ENCODE measurements around the gene USPL1. TPM values are rescaled to one million over a fixed set of nuclear protein-coding genes. Genes with fewer than 3 reads are reported as not detected.

Gene USPL1
- total and polyA plus RNA-seq, 2 of the 13 experiments (the other 11 are each of a cell fraction or from before 2014, with no cell fraction given): 13.7 to 15.9 TPM

- TF ChIP-seq PRDM15 (CRISPR knock-in tag; IDR thresholded peaks at IDR 0.05) (no peak), RARG (CRISPR knock-in tag; IDR thresholded peaks at IDR 0.05; ENCODE audit: low read depth) (no peak), ISX (CRISPR knock-in tag; conservative IDR thresholded peaks at IDR 0.05) (no peak), HNRNPK (IDR thresholded peaks at IDR 0.05; ENCODE audit: low read depth, low read length, poor library complexity, severe bottlenecking) (no peak), GMEB1 (CRISPR knock-in tag; IDR thresholded peaks at IDR 0.05; ENCODE audit: borderline replicate concordance) (no peak), TEAD2 (CRISPR knock-in tag; IDR thresholded peaks at IDR 0.05) (no peak), POGK (CRISPR knock-in tag; conservative IDR thresholded peaks at IDR 0.05) (no peak), ZBTB7B (CRISPR knock-in tag; IDR thresholded peaks at IDR 0.05) (no peak), TBP (CRISPR knock-in tag; IDR thresholded peaks at IDR 0.05) (no peak), NR2F2 (IDR thresholded peaks at IDR 0.05; ENCODE audit: borderline replicate concordance, low read depth) (no peak), POLR2A (IDR thresholded peaks at IDR 0.05; ENCODE audit: insufficient read depth in 1 of 2, low read depth in 2 of 2, low read length in 2 of 2) (no peak), LRRFIP1 (CRISPR knock-in tag; conservative IDR thresholded peaks at IDR 0.05) (no peak), SETDB1 (CRISPR knock-in tag; IDR thresholded peaks at IDR 0.05; ENCODE audit: borderline replicate concordance) (no peak)
- Histone ChIP-seq H3K9ac (ENCODE audit: insufficient read depth, low read depth, low read length) (no peak overlapping the region), H3K4me2 (ENCODE audit: low read depth, low read length) (no peak overlapping the region), H3K27ac (ENCODE audit: extremely low read length, insufficient read depth, low read length) (no peak overlapping the region), H3K9me3 (ENCODE audit: low read length) (no peaks in the 10 kb centered on the region), H3K27me3 (ENCODE audit: control insufficient read depth in 1 of 2, insufficient read depth in 2 of 2, low read length in 2 of 2) (peaks cover 0 to 3% of the 10 kb centered on the region in 2 experiments; a peak in 2 of 5 replicates), H3K79me2 (ENCODE audit: insufficient read depth, low read length) (no peaks in the 10 kb centered on the region), H3K4me3 (replicated peaks in 1 of 3; ENCODE audit: insufficient read depth in 1 of 3, low read depth in 2 of 3, low read length in 3 of 3) (no peak overlapping the region), H3K36me3 (replicated peaks in 1 of 2; ENCODE audit: control insufficient read depth in 1 of 2, insufficient read depth in 2 of 2, low read length in 2 of 2) (no peaks in the 10 kb centered on the region), H4K20me1 (ENCODE audit: insufficient read depth, low read length) (no peaks in the 10 kb centered on the region), H3K4me1 (ENCODE audit: insufficient read depth, low read length) (peaks cover 11% of the 10 kb centered on the region; the same call in 1 of the 2 replicates), H2AFZ (ENCODE audit: low read length) (no peak overlapping the region)
- ChIA-PET POLR2A (no interaction called here), CTCF (ENCODE audit: low intra/inter-chr PET ratio, low total read pairs) (no interaction called here)
- in situ Hi-C loops (cut with HindIII; ENCODE audit: extremely low pct_ligation_motif_present, low pct_unique_long_range_greater_than_20kb) (loop anchor here (10.0 kb wide), 1 partner anchor 59 kb away; no protein-coding TSS in a partner anchor), intact Hi-C loops (cut with micrococcal nuclease; ENCODE audit: unreplicated experiment) (no loop called here)
- ATAC-seq (no peak), FAIRE-seq (no peak), DNase-seq (ENCODE audit: low spot score) (no peak)
- BruUV-seq (replicated peaks): no TSS peak
- WGBS (ENCODE audit: low lambda C conversion rate): 0% methylated on average over 2 of the region's 2 CpGs
These were observed 68.3 kb downstream of the USPL1 start for GRCh38 chr13:30685987-30686386.
